ENCODE data around the gene UNC13C. TPM values are rescaled to one million over a fixed set of nuclear protein-coding genes. Genes with fewer than 3 reads are reported as not detected.

The UNC13C gene
- polyA plus RNA-seq, 1 of the 3 experiments (the other 2 are of a cell fraction), result not detected

- Histone ChIP-seq H2AFZ (ENCODE audit: low read depth) (no peak overlapping the region), H3F3A (replicated peaks; ENCODE audit: insufficient read depth) (no peaks in the 10 kb centered on the region), H3K4me2 (no peak overlapping the region), H3K4me3 (ENCODE audit: low read depth in 2 of 2, low read length in 1 of 2) (no peak overlapping the region), H3K9ac (no peak overlapping the region), H3K9me3 (no peaks in the 10 kb centered on the region), H3K27ac (ENCODE audit: low read depth in 2 of 2, low read length in 1 of 2) (no peak overlapping the region), H3K9me2 (no peaks in the 10 kb centered on the region), H3K36me3 (replicated peaks in 1 of 2; ENCODE audit: control insufficient read depth in 1 of 2, insufficient read depth in 2 of 2, low read length in 1 of 2) (no peaks in the 10 kb centered on the region), H3K27me3 (ENCODE audit: insufficient read depth) (no peaks in the 10 kb centered on the region), H3K4me1 (ENCODE audit: control insufficient read depth in 1 of 2, insufficient read depth in 2 of 2, low read depth in 1 of 2, low read length in 1 of 2) (no peaks in the 10 kb centered on the region), H3K79me2 (ENCODE audit: insufficient read depth) (no peaks in the 10 kb centered on the region), H4K20me1 (ENCODE audit: insufficient read depth) (no peaks in the 10 kb centered on the region)
- POLR2A ChIA-PET, result no interaction called here
- DNase-seq, result no peak
- CTCF ChIA-PET, result no interaction called here
- 0% methylated on average over 2 of the region's 2 CpGs for WGBS (ENCODE audit: low lambda C conversion rate)
- TF ChIP-seq EP300 (IDR thresholded peaks at IDR 0.05; ENCODE audit: borderline replicate concordance in 1 of 2, low read depth in 1 of 2, low read length in 1 of 2), result no peak
- no peak for TF ChIP-seq SIN3A (IDR thresholded peaks at IDR 0.05; ENCODE audit: borderline replicate concordance, low read depth, low read length)
- no peak for TF ChIP-seq SMC3 (IDR thresholded peaks at IDR 0.05; ENCODE audit: low read depth, low read length)
- no peak for TF ChIP-seq PBX3 (IDR thresholded peaks at IDR 0.05)
- no peak for TF ChIP-seq MXI1 (IDR thresholded peaks at IDR 0.05; ENCODE audit: low read depth, low read length)
- TF ChIP-seq POLR2AphosphoS5 (IDR thresholded peaks at IDR 0.05; ENCODE audit: low read depth, low read length), result no peak
- TF ChIP-seq CTCF (IDR thresholded peaks at IDR 0.05), result no peak
Measured at GRCh38 chr15:54517366-54517765, 539.1 kb downstream of the UNC13C start.

- Histone ChIP-seq H3K4me3 (ENCODE audit: low read depth in 2 of 2, low read length in 1 of 2) (no peak overlapping the region), H3K36me3 (replicated peaks in 1 of 2; ENCODE audit: control insufficient read depth in 1 of 2, insufficient read depth in 2 of 2, low read length in 1 of 2) (no peaks in the 10 kb centered on the region), H3K9ac (no peak overlapping the region), H3K4me2 (no peak overlapping the region), H3K27ac (ENCODE audit: low read depth in 2 of 2, low read length in 1 of 2) (no peak overlapping the region), H3K9me2 (no peaks in the 10 kb centered on the region), H3K9me3 (no peaks in the 10 kb centered on the region), H3K27me3 (ENCODE audit: insufficient read depth) (no peaks in the 10 kb centered on the region), H3F3A (replicated peaks; ENCODE audit: insufficient read depth) (no peaks in the 10 kb centered on the region), H3K4me1 (ENCODE audit: control insufficient read depth in 1 of 2, insufficient read depth in 2 of 2, low read depth in 1 of 2, low read length in 1 of 2) (no peaks in the 10 kb centered on the region), H2AFZ (ENCODE audit: low read depth) (no peak overlapping the region), H4K20me1 (ENCODE audit: insufficient read depth) (no peaks in the 10 kb centered on the region), H3K79me2 (ENCODE audit: insufficient read depth) (no peaks in the 10 kb centered on the region)
- DNase-seq, result no peak
- 1% methylated on average over 5 of the region's 5 CpGs for WGBS (ENCODE audit: low lambda C conversion rate)
- ChIA-PET CTCF (no interaction called here), POLR2A (no interaction called here)
- no peak for TF ChIP-seq USF2 (IDR thresholded peaks at IDR 0.05; ENCODE audit: borderline replicate concordance, low read depth, low read length)
- TF ChIP-seq GATA2 (CRISPR knock-in tag; IDR thresholded peaks at IDR 0.05), result no peak
- TF ChIP-seq IRF3 (IDR thresholded peaks at IDR 0.05; ENCODE audit: low read depth, low read length), result no peak
- no peak for TF ChIP-seq JUND (IDR thresholded peaks at IDR 0.05)
- no peak for TF ChIP-seq NRF1 (IDR thresholded peaks at IDR 0.05; ENCODE audit: low read depth, low read length)
- no peak for TF ChIP-seq MEF2A (IDR thresholded peaks at IDR 0.05; ENCODE audit: borderline replicate concordance, low read depth)
- no peak for TF ChIP-seq FOSL2 (IDR thresholded peaks at IDR 0.05; ENCODE audit: borderline replicate concordance, low read depth)
- no peak for TF ChIP-seq NFIC (IDR thresholded peaks at IDR 0.05; ENCODE audit: borderline replicate concordance)
- TF ChIP-seq REST (IDR thresholded peaks at IDR 0.05; ENCODE audit: low read depth, low read length), result no peak
- TF ChIP-seq YY1 (IDR thresholded peaks at IDR 0.05; ENCODE audit: low read depth), result no peak
- TF ChIP-seq TCF12 (IDR thresholded peaks at IDR 0.05), result no peak
- TF ChIP-seq MAX (IDR thresholded peaks at IDR 0.05; ENCODE audit: low read depth), result no peak
Measured at GRCh38 chr15:54518156-54518882, 540.1 kb downstream of the UNC13C start.
